Uterus (tissue), 2 donors: ENCODE results near the gene GLIS2.

Experiments used
- POLR2A ChIP-seq, 2 donors: fragments of 450-650 bp; IDR thresholded peaks; one replicate each; pipeline ENCODE4 v1.6.1; 2016; ENCODE audit warnings: antibody characterized with exemption in 2 of 2, mild to moderate bottlenecking in 1 of 2, moderate library complexity in 1 of 2
- TF ChIP-seq, protein P1 (sequence below), 4 experiments: fragments of 200-600 bp in 2 of 4; fragments of 450-650 bp in 2 of 4; sonication (generic) in 2 of 4; IDR thresholded peaks; one replicate each; pipeline ENCODE4 v1.5.1; 2016 to 2019; ENCODE audit warnings: antibody characterized with exemption in 4 of 4, mild to moderate bottlenecking in 2 of 4, moderate library complexity in 1 of 4

GRCh38 chr16:4319454-4320421 is 3.9 kb downstream of the GLIS2 start:
- TF ChIP-seq POLR2A (IDR thresholded peaks at IDR 0.05), result no peak
- TF ChIP-seq, protein P1, sequence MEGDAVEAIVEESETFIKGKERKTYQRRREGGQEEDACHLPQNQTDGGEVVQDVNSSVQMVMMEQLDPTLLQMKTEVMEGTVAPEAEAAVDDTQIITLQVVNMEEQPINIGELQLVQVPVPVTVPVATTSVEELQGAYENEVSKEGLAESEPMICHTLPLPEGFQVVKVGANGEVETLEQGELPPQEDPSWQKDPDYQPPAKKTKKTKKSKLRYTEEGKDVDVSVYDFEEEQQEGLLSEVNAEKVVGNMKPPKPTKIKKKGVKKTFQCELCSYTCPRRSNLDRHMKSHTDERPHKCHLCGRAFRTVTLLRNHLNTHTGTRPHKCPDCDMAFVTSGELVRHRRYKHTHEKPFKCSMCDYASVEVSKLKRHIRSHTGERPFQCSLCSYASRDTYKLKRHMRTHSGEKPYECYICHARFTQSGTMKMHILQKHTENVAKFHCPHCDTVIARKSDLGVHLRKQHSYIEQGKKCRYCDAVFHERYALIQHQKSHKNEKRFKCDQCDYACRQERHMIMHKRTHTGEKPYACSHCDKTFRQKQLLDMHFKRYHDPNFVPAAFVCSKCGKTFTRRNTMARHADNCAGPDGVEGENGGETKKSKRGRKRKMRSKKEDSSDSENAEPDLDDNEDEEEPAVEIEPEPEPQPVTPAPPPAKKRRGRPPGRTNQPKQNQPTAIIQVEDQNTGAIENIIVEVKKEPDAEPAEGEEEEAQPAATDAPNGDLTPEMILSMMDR (IDR thresholded peaks at IDR 0.05), result no peak
